Activated gamma-delta T cell treated with Interleukin-2 at 50 U/mL for 16 hours (primary cell): ENCODE measurements around the gene ATG4B.

ENCODE experiments used
- DNase-seq: peaks from one replicate; pipeline ENCODE4 v3.0.0-alpha.2; 2020

ATG4B gene

DNA sequence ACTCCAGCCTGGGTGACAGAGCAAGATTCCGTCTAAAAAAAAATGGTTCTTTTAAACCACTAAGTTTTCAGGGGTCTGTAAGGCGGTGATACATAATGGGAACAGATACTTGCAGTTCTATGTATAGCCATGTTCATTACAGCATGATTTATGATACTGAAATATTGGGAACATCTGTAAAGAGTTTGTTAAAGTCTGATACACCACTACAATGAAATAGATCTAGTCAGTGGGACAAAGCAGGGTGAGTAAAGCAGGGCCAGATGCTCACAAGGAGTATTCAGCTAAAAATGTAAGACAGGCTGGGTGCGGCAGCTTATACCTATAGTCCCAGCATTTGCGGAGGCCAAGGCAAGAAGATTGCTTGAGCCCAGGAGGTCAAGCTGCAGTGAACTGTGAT lies 58.2 kb downstream of the ATG4B start:
- no peak for DNase-seq

- DNase-seq: no peak
Observed at GRCh38 chr2:241701149-241701398, 63.6 kb downstream of the ATG4B start.

DNA sequence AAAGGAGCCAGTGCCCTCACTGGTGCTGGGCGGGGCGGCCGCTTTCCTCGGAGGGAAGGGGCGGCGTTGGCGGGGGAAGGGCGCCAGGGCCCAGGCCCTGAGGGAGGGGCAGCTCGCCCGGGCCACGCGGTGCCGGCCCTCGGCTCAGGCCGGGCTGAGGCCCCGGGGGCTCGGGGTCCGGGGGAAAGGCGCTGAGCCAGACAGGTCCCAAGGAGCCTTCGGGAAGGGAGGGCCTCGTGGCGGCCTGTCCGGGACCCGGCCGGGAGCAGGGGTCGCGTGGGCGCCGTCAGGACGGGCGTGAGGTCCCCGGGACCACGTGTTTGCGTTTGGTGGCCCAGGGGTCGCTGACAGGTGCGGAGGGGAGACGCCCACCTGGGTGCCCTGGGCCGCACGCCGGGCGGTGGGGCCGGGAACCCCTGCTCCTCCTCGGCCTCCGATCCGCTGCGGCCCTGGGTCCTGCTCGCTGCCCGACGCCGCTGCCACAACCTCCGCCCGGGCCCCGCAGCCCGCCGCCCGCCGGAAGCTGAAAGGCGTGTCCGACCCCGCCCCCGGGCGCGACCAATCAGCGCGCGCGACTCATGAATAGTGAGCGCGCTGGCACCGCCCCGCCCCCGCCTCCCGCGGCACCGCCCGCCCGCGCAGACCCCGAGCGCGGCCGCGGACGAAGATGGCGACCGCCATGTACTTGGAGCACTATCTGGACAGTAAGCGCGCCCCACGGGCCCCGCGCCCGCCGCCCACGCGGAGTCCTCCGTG lies 64.1 kb downstream of the ATG4B start, which contains the start of gene ING5:
ING5 (plus strand) TSS at position 641 of the 756 bp plus-strand sequence; CDS start at position 668, 27 bp downstream.
- peak; percentile 97 for DNase-seq

- peak; percentile 89 for DNase-seq
Observed at GRCh38 chr2:241702155-241703031, 64.9 kb downstream of the ATG4B start.

GRCh38 chr2:241703032-241703604 lies 65.6 kb downstream of the ATG4B start:
- DNase-seq: no peak

- DNase-seq: no peak
Observed at GRCh38 chr2:241706537-241706936, 69.0 kb downstream of the ATG4B start.

- DNase-seq: no peak
Observed at GRCh38 chr2:241708879-241709278, 71.4 kb downstream of the ATG4B start.

- no peak for DNase-seq
Observed at GRCh38 chr2:241719093-241719492, 81.6 kb downstream of the ATG4B start.

DNA sequence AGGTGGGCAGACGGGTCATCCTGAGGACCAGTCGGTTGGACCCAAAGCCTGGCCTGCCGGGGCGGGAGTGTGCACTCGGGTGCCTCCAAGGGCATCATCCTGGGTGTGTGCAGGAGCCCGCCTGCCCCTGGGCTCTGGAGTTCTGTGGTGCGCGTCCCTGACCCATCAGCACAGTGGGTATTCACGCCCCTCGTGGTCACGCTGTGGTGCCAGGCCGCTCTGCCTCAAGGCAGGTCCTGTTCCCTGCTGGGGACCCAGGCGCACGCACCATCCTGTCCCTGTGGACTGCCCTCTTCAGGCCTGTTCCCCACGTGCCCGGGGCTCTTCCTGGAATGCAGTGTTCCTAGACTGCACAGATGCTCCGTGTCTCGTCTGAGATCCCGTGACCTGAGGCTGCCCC lies 82.6 kb downstream of the ATG4B start:
- DNase-seq: no peak

DNA sequence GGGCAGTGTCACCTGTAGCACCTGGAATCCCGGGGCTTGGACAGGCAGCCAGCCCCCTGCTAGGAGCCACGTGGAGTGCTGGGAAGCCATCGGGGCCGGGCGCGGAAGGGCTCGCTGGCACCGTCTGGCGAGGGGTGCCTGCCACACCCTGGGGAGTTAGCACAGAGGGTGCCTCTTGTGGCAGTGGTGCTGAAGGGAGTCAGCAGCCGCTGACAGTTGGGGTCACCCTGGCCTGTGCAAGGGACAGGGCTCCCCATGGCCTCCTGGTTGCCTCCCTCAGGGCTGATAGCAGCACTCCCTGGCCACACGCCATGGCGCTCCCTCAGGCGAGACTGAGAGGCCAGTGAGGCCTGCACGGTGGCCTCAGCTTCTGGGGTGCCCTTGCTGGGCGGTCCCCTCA lies 83.1 kb downstream of the ATG4B start:
- no peak for DNase-seq

DNA sequence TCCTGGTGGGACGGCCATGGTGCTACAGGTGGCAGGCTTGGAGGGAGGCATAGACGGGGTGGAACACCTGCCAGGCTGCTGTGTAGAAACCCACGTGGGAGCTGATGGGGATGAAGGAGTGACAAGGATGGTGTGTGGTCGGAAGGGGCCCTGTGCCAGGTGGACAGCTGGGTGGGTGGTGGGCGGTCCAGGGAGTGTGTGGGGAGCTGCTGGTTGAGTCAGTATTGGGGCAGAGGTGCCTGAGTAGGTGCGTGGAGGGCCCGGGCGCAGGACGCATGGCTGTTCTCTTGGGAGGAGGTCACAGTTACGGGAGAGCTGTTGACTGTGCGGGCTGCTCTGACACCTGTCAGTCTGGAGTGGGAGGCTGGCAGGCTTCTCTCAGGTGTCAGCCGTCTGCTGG lies 84.4 kb downstream of the ATG4B start:
- no peak for DNase-seq

DNA sequence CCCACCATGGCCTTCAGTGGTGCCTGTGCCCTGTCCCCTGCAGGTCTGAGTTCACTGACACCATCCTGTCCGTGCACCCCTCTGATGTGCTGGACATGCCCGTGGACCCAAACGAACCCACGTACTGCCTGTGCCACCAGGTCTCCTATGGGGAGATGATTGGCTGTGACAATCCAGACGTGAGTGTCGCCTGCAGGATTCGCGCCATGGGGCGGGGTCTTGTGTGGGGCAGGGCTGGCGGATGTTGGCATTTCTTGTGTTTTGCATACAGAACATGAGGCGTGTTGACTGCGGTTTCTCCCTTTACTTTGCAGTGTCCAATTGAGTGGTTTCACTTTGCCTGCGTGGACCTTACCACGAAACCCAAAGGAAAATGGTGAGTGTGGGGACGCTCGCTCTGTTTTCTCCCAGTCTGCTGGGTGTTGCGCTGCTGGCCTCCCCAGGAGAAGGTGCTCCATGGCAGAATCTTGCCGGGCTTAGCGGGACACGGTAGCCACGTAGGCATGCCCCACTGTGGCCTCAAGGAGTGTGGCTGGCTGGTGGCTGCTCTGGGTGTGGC lies 85.5 kb downstream of the ATG4B start:
- DNase-seq: no peak
